HG03469 (cell line): ENCODE results near the gene SYT2.
"Not testable (repeated sequence)": the region's sequence is repeated elsewhere in the genome, so short reads cannot be mapped to it uniquely, and the experiment has no call there.

Experiments
- ATAC-seq: cut with Tn5 transposase; IDR thresholded peaks from one replicate; pipeline ENCODE4 v1.9.1; 2021; ENCODE audit warnings: mild to moderate bottlenecking, moderate library complexity, moderate number of reproducible peaks; ENCODE audit not compliant: unreplicated experiment

SYT2 gene

DNA sequence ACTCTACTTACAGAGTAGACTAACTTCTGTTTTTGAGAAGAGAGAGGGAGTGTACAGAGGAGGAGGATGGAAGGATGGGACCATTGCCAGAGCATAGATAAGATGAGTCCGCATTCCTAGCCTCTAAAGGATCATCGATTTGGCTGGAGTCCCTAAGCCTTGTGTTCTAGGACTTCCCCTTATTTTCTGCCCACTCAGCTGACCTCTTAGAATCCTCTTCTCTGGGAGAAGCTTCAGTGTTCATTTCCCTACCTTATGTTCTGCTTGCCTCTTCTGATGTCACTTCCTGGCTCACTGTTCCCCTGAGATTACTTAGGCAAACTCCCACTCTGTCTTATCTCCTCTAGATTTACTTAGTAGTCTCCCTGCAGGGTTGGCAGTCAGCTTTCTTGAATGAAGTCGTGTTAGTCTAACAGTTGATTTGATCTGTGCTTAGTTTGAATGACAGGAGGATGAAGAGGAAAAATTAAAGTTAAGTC is 156.7 kb downstream of the SYT2 start:
- no peak for ATAC-seq

DNA sequence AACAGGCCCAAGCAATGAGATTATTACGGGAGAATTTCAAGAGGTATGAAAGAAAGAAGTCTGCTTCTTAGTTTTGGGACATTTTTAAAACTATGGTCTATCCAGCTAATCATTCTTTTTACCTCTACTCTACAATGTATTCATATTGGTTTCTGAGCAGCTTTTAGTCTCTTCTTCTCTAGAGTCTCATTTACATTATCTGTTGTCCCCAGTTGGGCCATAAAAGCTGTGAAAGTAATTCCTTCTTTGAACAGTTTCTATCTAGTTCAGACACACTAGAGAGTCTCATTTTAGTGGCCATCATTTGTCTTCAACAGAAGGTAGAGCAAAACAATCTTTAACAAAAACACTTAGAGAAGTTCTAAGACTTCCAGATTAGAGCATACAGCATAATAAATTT is 157.2 kb downstream of the SYT2 start:
- not testable (repeated sequence) for ATAC-seq

DNA sequence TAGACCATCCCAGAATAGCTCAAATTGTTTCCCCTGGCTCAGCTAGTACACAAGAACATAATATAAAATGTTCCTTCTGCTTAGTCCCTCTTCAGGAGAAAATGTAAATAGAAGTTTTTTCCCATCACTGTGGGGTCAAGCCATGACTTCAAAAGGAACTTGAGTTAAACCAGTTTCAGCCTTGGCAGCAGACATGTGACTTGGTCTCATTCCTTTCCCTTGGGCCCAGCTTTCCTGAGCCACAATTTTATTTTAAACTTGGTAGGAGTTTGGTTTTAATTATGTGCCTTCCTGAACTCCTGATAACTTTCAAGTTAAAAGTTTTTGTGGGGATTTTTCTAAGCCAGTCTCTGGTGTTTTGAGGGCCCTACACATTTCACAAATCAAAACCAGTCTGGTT is 157.6 kb downstream of the SYT2 start:
- ATAC-seq = not testable (repeated sequence)

DNA sequence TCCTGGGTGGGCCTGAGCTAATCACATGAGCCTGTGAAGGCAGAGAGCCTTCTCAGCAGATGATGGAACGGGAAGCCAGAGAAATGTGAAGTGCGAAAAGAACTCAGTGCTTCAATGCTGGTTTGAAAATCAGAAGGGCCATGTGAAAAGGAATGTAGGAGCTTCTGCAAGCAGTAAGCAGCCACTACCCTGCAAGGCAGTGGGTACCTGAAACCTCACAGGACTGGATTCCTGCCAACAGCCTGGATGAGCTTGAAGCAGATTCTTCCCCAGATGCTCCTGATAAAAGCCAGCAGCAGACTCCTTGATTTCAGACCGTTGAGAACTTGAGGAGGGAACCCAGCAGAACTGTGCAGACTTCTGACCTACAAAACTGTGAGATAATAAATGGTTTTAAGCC is 158.6 kb downstream of the SYT2 start:
- ATAC-seq = no peak

DNA sequence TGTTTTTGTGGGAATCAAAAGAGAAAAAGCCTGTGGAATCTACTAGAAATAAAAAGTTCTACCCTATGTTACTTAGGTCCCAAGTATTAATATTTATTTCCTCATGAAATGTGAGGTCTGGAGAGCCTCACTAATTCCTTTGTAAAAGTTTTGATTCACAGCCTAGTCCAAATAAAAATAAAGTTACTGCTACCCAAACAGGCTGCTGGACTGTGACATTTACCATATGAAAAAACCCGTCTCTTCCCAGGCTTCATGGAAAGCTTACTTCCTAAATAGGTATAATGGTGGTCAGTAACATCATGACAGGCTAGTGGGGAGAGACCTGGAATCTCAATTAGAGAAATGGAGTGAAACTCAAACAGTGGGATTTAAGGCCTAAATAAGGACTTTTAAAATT is 160.2 kb downstream of the SYT2 start:
- ATAC-seq = not testable (repeated sequence)

DNA sequence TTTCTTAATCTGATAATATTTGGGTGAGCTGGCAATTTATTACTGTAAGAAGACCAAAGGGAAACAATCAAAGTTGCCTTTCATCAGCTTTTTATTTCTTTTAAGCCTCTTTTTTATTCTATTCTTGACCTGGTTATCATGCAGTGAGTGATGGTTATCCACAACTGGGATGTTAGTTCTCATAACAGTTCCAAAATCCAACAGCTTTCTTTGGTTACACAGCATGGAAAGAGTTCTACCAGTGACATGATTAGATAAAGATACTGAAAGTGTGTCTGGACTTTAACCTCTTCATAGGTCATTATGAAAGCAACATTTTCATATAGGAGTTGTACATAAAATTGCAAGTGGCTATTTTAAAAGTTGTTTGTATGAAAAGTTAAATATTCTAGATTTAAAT is 163.0 kb downstream of the SYT2 start:
- ATAC-seq = no peak

DNA sequence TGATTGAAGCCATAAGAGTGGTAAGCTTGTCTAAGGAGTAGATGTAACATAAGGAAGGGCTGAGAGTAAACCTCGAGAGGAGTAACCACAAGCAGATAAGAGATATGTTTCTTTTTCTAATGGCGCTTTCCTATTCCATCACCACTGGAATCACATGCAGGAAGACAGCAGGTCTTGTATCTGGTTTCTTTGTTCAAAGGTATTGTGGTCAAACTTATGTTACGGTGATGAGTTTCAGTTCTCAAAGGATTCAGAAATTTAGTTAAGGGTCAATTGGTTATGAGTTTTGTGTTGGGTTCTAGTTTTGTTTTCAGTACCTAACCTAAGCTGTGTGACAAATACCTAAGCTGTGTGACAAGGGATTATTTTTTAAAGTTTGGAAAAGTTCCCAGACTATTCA is 163.5 kb downstream of the SYT2 start:
- ATAC-seq = not testable (repeated sequence)

DNA sequence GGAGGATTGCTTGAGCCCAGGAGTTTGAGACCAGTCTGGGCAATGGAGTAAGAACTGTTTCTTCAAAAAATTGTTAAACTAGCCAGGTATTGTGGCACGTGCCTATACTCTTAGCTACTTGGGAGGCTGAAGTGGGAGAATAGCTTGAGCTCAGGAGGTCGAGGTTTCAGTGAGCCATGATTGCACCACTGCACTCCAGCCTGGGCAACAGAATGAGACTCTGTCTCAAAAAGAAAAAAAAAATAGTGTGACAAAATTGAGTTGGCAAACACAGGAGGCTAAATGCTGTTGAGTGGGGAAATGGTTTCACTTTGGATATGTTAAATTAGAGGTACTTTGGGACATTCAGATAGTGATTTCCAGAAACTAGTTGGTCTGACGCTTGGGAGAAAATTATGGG is 163.9 kb downstream of the SYT2 start:
- ATAC-seq = not testable (repeated sequence)

DNA sequence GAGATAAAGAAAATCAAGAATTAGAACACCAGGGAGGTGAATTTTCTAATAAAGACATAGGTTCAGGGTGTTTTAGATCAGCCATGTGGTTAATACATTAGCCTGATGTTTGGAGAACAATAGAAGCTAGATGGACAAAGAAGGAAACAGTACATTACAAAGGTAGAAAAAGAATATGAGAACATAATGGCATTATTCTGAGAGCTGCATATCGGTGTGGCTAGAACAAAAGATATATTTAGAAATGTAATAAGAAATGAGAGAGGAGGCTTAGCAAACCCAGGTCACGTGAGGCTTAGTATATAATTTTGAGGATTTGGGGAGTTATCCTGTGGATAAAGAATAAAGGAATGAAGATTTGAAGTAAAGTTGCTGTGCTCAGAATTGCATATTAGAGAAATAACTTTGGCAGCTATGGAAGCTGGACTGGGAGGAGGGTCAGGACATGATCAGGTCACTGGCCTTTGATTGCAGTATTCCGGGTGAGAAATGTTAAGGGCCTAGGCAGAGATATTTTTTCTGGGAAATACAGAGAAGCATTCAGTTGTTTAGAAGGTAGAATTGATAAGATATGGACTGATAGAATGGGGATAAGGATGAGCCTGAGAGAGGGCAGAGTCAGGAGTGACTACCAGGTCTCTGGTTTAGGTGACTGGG is 164.5 kb downstream of the SYT2 start:
- ATAC-seq = not testable (repeated sequence)

DNA sequence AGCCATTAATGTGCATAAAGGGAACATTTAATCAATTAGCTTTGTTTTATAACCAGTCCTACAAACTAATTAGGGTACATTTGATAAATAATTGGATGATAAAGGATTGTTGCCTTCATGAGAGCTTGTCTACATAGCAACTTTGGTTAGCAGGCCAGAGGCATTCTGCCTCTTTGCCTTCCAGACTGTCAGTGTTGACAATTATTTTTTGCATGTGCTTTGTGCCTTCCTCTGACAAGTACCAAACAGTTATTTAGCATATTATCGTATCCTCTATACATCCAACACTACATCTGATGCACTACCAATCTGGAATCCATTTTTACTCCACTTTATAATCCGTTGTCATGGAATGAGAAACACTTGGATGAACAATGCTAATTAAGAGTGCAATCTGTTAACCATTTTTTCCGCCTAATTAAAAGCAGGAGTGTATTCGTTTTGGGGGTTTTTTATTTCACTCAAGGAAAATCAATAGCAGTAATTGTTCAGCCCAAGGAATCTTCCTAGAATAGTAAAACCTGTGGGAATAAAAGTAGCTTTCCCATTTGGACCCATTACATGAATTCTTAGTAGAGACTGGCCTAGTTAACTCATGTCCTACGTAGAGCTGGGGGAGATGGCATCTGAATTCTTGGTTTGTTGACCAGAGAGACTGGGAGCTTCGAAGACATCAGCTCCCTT is 165.3 kb downstream of the SYT2 start:
- not testable (repeated sequence) for ATAC-seq

DNA sequence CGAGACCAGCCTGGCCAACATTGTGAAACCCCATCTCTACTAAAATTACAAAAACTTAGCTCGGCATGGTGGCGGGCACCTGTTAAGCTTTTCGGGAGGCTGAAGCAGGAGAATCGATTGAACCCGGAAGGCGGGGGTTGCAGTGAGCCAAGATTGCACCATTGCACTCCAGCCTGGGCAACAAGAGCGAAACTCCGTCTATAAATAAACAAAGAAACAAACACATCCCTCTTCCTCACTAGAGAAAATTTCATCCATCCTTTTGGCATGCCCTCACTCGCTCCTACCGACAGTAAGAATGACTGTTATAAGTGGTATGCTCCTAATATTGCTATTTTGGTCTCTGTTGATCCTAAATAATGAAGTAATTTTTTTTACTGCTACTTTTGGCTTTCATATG is 166.7 kb downstream of the SYT2 start:
- ATAC-seq = not testable (repeated sequence)

DNA sequence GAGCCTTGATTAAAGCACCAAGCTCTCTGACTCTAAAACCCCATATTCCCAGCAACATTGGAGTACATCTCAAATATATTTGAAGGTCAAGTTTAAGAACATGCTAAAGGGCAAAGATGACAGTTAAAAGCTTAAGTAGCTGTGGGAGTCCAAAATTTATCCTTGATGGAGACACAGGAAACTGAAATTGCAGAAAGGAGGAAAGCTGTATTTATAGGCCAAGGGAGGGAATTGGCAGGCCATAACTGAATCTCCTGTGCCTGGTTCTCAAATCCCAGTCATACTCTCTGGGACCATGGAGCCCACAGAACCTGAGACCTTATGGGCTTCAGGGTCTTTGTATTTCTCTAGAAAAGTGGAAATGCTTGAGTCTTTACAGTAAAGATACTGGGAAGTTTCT is 167.8 kb downstream of the SYT2 start:
- not testable (repeated sequence) for ATAC-seq

DNA sequence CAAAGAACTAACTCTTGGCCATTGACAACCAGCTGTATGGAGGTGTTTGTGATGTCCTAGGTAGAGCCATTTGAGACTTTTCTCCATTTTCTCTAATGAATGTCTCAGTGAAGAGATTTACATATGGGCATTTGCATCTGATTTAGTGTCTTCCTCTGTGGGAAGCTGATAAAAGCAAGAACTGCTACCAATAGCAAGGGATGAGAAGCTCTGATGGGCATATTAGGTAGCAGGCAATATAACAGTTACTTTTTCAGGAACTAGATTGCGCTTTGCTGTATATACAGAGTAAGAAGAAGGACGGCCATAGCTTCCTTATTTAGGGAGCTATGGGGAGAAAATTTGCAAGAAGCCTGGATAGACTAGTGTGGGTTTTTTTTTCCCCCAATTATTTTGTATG is 169.4 kb downstream of the SYT2 start:
- ATAC-seq = not testable (repeated sequence)
